ENCODE measurements around the gene KCNH3. TPM values are rescaled to one million over a fixed set of nuclear protein-coding genes. Genes with fewer than 3 reads are reported as not detected.
"Not testable (repeated sequence)": the region's sequence is repeated elsewhere in the genome, so short reads cannot be mapped to it uniquely, and the experiment has no call there.

Gene KCNH3
- total RNA-seq, 2 experiments from 2014 or later = 0.58 to 0.90 TPM

DNA sequence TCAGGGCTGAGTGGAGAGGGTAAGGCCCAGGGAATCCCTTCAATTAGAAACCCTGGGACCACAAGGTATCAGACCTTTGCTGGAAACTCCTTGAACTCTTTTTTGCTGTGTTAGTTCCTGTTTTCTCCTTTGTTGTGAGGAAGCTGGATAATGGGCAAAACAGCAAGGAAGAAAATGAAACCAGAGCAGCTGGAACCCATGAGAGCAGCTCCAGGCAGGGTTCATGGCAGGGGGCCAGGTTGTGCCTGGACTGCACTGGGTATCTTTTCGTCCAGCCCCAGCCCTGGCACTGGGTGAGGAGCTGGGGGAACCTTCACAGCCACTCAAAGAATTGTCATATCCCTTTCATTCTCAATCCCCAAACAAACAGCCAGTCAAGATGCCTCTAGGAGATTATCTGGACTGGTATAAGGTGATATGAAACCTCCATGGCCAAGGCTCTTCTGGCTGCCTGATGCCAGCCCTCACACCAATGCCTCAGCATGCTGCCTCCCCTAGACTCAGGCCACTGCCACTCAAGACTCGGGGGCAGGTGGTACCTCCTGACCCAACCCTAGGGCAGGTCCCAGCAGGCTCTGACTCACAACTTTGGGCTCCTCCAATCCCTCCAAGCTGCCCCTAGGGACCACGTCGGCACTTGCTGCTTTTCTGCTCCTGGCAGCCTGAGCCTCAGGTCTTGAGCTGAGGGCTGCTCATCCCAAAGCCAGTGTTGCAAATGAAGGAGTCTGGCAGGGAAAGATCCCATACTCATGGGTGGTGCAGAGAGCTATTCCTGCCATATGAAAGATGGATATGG, 50.1 kb downstream of the KCNH3 start:
- CTCF ChIA-PET = interaction anchor here (0.9 to 1.4 kb wide), 3 partner anchors 9 to 75 kb away, joined by 3 to 4 read pairs (median 3); no protein-coding TSS in a partner anchor

DNA sequence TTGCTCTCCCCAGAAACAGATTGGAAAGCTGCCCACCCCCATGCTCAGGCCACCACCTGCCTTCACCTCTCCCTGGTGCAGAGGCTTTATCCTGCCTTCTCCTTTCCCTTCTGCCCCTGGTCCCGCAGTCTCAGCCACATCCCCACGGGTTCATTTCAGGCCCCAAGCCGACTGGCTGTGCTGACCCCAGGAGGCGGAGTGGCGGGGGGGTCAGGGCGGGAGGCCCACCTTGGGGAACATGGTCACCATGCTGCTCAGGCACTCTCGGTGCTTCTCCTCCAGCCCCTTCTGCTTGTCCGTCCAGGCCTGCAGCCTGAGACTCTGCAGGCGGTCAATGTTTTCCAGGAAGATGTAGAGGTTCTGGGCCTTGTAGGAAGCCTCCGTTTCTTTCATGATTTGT, 59.7 kb downstream of the KCNH3 start:
- H3K4me3 Mint-ChIP-seq = no peak overlapping the region
- ChIA-PET POLR2A (no interaction called here), CTCF (no interaction called here)
- H3K27ac Mint-ChIP-seq = no peak overlapping the region
- H3K9me3 Mint-ChIP-seq = no peaks in the 10 kb centered on the region
- DNase-seq = no peak
- H3K4me1 Mint-ChIP-seq = no peaks in the 10 kb centered on the region
- no peaks in the 10 kb centered on the region for H3K27me3 Mint-ChIP-seq
- H3K36me3 Mint-ChIP-seq (ENCODE audit: low read depth) = no peaks in the 10 kb centered on the region

More for the DNA sequence above, 50.1 kb downstream of the KCNH3 start:
- H3K9me3 Mint-ChIP-seq = no peaks in the 10 kb centered on the region
- peaks cover 4% of the 10 kb centered on the region for H3K36me3 Mint-ChIP-seq (ENCODE audit: low read depth)
- no peaks in the 10 kb centered on the region for H3K4me1 Mint-ChIP-seq
- no peaks in the 10 kb centered on the region for H3K27me3 Mint-ChIP-seq
- POLR2A ChIA-PET = interaction anchor here (0.5 to 0.9 kb wide), 2 partner anchors 29 to 1247 kb away, joined by 3 read pairs; no protein-coding TSS in a partner anchor
- DNase-seq = no peak
- no peak overlapping the region for H3K27ac Mint-ChIP-seq
- no peak overlapping the region for H3K4me3 Mint-ChIP-seq

DNA sequence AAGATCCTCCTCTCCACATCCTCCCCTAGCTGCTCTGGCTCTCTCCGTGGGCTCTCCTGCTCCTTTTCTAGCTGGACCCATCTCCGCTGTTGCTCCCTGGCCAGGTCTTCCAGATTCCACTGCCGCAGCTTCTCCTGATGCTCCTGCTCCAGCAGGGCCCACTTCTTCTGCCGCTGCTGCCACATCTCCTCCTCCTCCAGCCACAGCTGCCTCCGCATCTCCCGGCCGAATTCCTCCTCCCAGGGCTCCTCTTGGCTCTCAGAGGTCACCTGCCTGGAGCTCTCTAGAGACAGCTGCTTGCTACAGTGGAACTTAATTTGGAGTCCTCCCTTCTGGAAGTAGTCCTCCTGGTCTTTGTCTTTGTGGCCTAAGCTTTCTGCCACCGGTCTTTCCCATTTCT, 61.1 kb downstream of the KCNH3 start:
- Mint-ChIP-seq H3K4me1 (no peaks in the 10 kb centered on the region), H3K9me3 (no peaks in the 10 kb centered on the region), H3K27me3 (no peaks in the 10 kb centered on the region), H3K27ac (no peak overlapping the region), H3K36me3 (ENCODE audit: low read depth) (no peaks in the 10 kb centered on the region), H3K4me3 (no peak overlapping the region)
- POLR2A ChIA-PET = interaction anchor here (1.0 kb wide), 1 partner anchor 12 kb away, joined by 4 read pairs; no protein-coding TSS in a partner anchor
- CTCF ChIA-PET = interaction anchor here (0.9 kb wide), 1 partner anchor 242 kb away, joined by 3 read pairs; no protein-coding TSS in a partner anchor
- no peak for DNase-seq

DNA sequence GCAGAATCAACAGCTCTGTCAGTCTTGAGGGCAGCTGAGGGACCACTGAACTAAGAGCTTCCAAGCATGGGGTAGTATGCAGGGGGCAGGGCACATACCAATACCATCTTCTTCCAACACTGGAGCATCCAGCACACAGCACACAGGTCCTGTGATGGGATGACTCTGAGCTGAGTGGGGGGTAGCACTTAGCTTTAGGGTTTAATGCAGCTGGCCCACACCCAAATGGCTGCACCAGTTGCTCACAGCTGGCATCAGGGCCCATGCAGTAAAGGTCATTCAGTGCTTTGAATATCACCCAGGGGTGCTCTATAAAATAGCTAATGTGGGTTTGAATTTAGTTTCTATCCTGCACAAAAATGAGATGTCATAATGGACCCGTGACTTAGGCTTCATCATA, 64.9 kb downstream of the KCNH3 start:
- Mint-ChIP-seq H3K36me3 (ENCODE audit: low read depth) (no peaks in the 10 kb centered on the region), H3K9me3 (no peaks in the 10 kb centered on the region), H3K27ac (no peak overlapping the region), H3K4me1 (no peaks in the 10 kb centered on the region), H3K27me3 (peaks cover 9% of the 10 kb centered on the region), H3K4me3 (no peak overlapping the region)
- CTCF ChIA-PET = interaction anchor here (0.5 to 1.9 kb wide), 5 partner anchors 19 to 246 kb away, joined by 3 to 8 read pairs (median 4); no protein-coding TSS in a partner anchor
- no peak for DNase-seq
- POLR2A ChIA-PET = interaction anchor here (0.7 to 1.4 kb wide), 2 partner anchors 19 to 137 kb away, joined by 3 to 5 read pairs; partner anchors contain the start of gene TMBIM6

DNA sequence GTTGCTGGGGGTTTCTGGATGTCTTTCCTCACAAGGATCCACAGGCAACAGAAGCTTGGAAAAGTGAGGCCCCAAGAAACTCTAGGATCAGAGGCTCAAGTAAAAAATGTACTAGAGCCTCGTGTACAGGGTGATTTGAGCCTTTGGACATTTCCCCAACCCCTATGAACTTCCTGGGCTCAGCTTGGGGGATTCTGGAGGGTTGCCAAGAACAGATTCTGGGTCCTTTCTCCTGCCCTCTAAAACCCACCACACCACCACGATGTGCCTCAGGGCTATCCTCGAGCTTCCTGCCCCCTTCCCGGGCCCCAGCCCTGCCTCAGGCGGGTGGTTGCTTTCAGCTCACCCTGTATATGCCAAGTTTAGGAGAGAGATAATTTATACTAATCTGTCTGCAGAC, 66.0 kb downstream of the KCNH3 start:
- Mint-ChIP-seq H3K27me3 (peaks cover 14% of the 10 kb centered on the region), H3K4me1 (no peaks in the 10 kb centered on the region), H3K4me3 (no peak overlapping the region), H3K36me3 (ENCODE audit: low read depth) (no peaks in the 10 kb centered on the region), H3K9me3 (no peaks in the 10 kb centered on the region), H3K27ac (no peak overlapping the region)
- CTCF ChIA-PET = interaction anchor here (0.6 to 1.6 kb wide), 3 partner anchors 17 to 136 kb away, joined by 3 read pairs; partner anchors contain the start of genes PRPF40B and TMBIM6
- POLR2A ChIA-PET = interaction anchor here (1.3 kb wide), 1 partner anchor 137 kb away, joined by 3 read pairs; the partner anchor contains the start of gene TMBIM6
- DNase-seq = no peak

DNA sequence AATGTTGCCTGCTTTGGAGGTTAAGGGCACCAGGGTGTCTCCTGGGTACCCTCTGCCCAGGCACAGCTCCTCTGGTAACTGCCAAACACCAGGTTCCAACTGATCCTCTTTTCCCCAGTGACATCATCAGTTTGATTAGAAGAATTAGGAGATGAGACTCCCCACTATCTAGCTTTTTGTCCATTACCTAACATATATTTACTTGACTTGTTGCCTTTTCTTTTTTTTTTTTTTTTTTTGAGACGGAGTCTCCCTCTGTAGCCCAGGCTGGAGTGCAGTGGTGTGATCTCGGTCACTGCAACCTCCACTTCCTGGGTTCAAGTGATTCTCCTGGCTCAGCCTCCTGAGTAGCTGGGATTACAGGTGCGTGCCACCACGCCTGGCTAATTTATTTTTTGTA, 66.7 kb downstream of the KCNH3 start, which contains the start of gene FAM186B:
Gene FAM186B, minus strand, starts transcription at position 101 of the 400 bp plus-strand sequence. CDS start 162 bp downstream, outside the sequence.
- not testable (repeated sequence) for H3K9me3 Mint-ChIP-seq; DNase-seq; H3K4me1 Mint-ChIP-seq; H3K4me3 Mint-ChIP-seq; H3K36me3 Mint-ChIP-seq (ENCODE audit: low read depth); H3K27ac Mint-ChIP-seq
- CTCF ChIA-PET = interaction anchor here (1.1 kb wide), 1 partner anchor 18 kb away, joined by 3 read pairs; the partner anchor contains the start of gene PRPF40B
- peaks cover 14% of the 10 kb centered on the region for H3K27me3 Mint-ChIP-seq
- POLR2A ChIA-PET = interaction anchor here (1.3 kb wide), 1 partner anchor 136 kb away, joined by 3 read pairs; the partner anchor contains the start of gene TMBIM6

Other genes starting within 250 kb of the KCNH3 start
- gene PRPH, start 243.9 kb upstream of the KCNH3 start, total RNA-seq = under 1 TPM in 1 of 2 experiments, not detected in 1; 0.38 TPM
- 10 to 100 TPM; 75.1 to 79.5 TPM for gene TROAP, start 215.8 kb upstream of the KCNH3 start, total RNA-seq
- not detected for gene C1QL4, start 201.8 kb upstream of the KCNH3 start, total RNA-seq
- gene DNAJC22, start 192.1 kb upstream of the KCNH3 start, total RNA-seq = under 1 TPM in 1 of 2 experiments, not detected in 1; 0.05 TPM
- gene SPATS2, start 171.6 kb upstream of the KCNH3 start, total RNA-seq = 10 to 100 TPM; 12.3 to 15.6 TPM
- gene MCRS1, start 29.1 kb downstream of the KCNH3 start, total RNA-seq = 10 to 100 TPM; 70.5 to 73.1 TPM
- gene FAM186B, start 66.6 kb downstream of the KCNH3 start, total RNA-seq = not detected
- 1 to 10 TPM; 8.0 to 8.7 TPM for gene PRPF40B, start 84.5 kb downstream of the KCNH3 start, total RNA-seq
- gene FMNL3, start 168.4 kb downstream of the KCNH3 start, total RNA-seq = 10 to 100 TPM; 34.7 to 34.9 TPM
- gene TMBIM6, start 202.5 kb downstream of the KCNH3 start, total RNA-seq = 100 to 1,000 TPM; 600 to 613 TPM

All from activated CD4-positive, alpha-beta memory T cell treated with anti-CD3 and anti-CD28 coated beads, Interleukin-2, amount 10 ng/mL, durations not matched to agents 7 days and 5 days (primary cell).